Activated T-cell treated with anti-CD3 and anti-CD28 coated beads, Interleukin-2, amount 50 U/mL, for 24 hours (primary cell): Measurements from ENCODE around the gene HACL1.

Source experiments
- DNase-seq: peaks from one replicate; pipeline ENCODE4 v3.0.0-alpha.2; 2020
- H3K27ac Mint-ChIP-seq: 2 replicates; pipeline ENCODE4 v1.8.0; 2020; ENCODE audit warnings: mild to moderate bottlenecking, mixed read lengths
- H3K27me3 Mint-ChIP-seq: 2 replicates; pipeline ENCODE4 v1.8.0; 2020; ENCODE audit warnings: mixed read lengths
- H3K36me3 Mint-ChIP-seq: 2 replicates; pipeline ENCODE4 v1.8.0; 2020; ENCODE audit warnings: low read depth, mixed read lengths
- H3K4me1 Mint-ChIP-seq: 2 replicates; pipeline ENCODE4 v1.8.0; 2020; ENCODE audit warnings: low read depth, mixed read lengths
- H3K4me3 Mint-ChIP-seq: 2 replicates; pipeline ENCODE4 v1.8.0; 2020; ENCODE audit warnings: mild to moderate bottlenecking, moderate library complexity, mixed read lengths
- H3K9me3 Mint-ChIP-seq: 2 replicates; pipeline ENCODE4 v1.8.0; 2020; ENCODE audit warnings: mixed read lengths

Gene HACL1

GRCh38 chr3:15513116-15513515, 88.3 kb downstream of the HACL1 start:
- Mint-ChIP-seq H3K4me1 (peaks cover 6% of the 10 kb centered on the region), H3K27me3 (no peaks in the 10 kb centered on the region), H3K36me3 (no peaks in the 10 kb centered on the region), H3K9me3 (no peaks in the 10 kb centered on the region), H3K27ac (no peak overlapping the region), H3K4me3 (no peak overlapping the region)
- DNase-seq: no peak

GRCh38 chr3:15512166-15512565, 89.2 kb downstream of the HACL1 start:
- H3K27me3 Mint-ChIP-seq: no peaks in the 10 kb centered on the region
- H3K27ac Mint-ChIP-seq: no peak overlapping the region
- peaks cover 6% of the 10 kb centered on the region for H3K4me1 Mint-ChIP-seq
- no peaks in the 10 kb centered on the region for H3K9me3 Mint-ChIP-seq
- DNase-seq: no peak
- no peaks in the 10 kb centered on the region for H3K36me3 Mint-ChIP-seq
- no peak overlapping the region for H3K4me3 Mint-ChIP-seq

DNA sequence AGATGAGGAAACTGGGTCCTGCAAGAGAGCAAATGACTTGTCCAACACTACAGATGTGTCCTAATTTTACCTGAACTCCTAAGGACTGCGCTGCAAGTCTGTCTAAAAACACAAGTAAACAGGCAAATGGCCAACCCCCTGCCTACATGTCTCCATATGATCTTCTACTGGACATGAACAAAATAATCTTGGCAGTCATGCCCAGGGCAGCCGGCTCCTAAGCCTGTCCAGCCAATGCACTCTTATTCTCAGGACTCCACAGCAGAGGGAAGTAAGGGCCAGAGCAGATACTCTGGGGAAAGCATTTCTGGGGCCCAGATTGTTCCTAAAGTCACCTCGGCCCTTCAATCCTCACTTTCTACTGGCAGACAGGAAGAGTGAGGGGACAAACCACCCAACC, 90.2 kb downstream of the HACL1 start:
- Mint-ChIP-seq H3K4me3 (no peak overlapping the region), H3K9me3 (no peaks in the 10 kb centered on the region), H3K27me3 (no peaks in the 10 kb centered on the region), H3K27ac (no peak overlapping the region), H3K4me1 (peaks cover 6% of the 10 kb centered on the region), H3K36me3 (no peaks in the 10 kb centered on the region)
- DNase-seq: no peak
